IPS-20b (cell line): ENCODE data around the gene SNX3.

Experiments
- H3K27ac ChIP-seq: one replicate; pipeline ENCODE4 v1.5.1; 2013; ENCODE audit warnings: low read length
- H3K27me3 ChIP-seq: 2 replicates; pipeline ENCODE4 v1.6.1; 2013; ENCODE audit warnings: mild to moderate bottlenecking, low read length, inconsistent platforms; ENCODE audit not compliant: insufficient read depth
- H3K36me3 ChIP-seq: 2 replicates; pipeline ENCODE4 v1.6.1; 2013; ENCODE audit warnings: low read depth, mild to moderate bottlenecking, inconsistent platforms, low read length, moderate library complexity; ENCODE audit not compliant: insufficient read depth
- H3K4me1 ChIP-seq: 2 replicates; pipeline ENCODE4 v1.6.1; 2013; ENCODE audit warnings: mild to moderate bottlenecking, control low read depth, inconsistent platforms, low read length, moderate library complexity; ENCODE audit not compliant: insufficient read depth
- H3K4me3 ChIP-seq: 2 replicates; pipeline ENCODE4 v1.5.1; 2013; ENCODE audit warnings: mild to moderate bottlenecking, low read length, inconsistent platforms
- H3K9ac ChIP-seq: 2 replicates; pipeline ENCODE4 v1.6.1; 2013; ENCODE audit warnings: low read depth, mild to moderate bottlenecking, inconsistent platforms, low read length, moderate library complexity
- H3K9me3 ChIP-seq: 2 replicates; pipeline ENCODE4 v1.6.1; 2013; ENCODE audit warnings: mild to moderate bottlenecking, low read depth, low read length, inconsistent platforms; ENCODE audit not compliant: insufficient read depth

SNX3 gene

GRCh38 chr6:108168501-108169463 lies 92.1 kb downstream of the SNX3 start:
- peaks cover 100% of the 10 kb centered on the region for H3K27me3 ChIP-seq
- H3K9ac ChIP-seq = no peak overlapping the region
- H3K4me3 ChIP-seq = peak overlapping the region; percentile 38; the same call in 1 of the 2 replicates
- peaks cover 16% of the 10 kb centered on the region; the same call in 1 of the 2 replicates for H3K4me1 ChIP-seq
- no peak overlapping the region for H3K27ac ChIP-seq
- H3K36me3 ChIP-seq = no peaks in the 10 kb centered on the region
- H3K9me3 ChIP-seq = peaks cover 4% of the 10 kb centered on the region; the same call in 1 of the 2 replicates

- no peak overlapping the region for H3K9ac ChIP-seq
- H3K4me1 ChIP-seq = peaks cover 16% of the 10 kb centered on the region; the same call in 1 of the 2 replicates
- H3K27me3 ChIP-seq = peaks cover 100% of the 10 kb centered on the region
- peaks cover 6% of the 10 kb centered on the region; the same call in 1 of the 2 replicates for H3K9me3 ChIP-seq
- no peaks in the 10 kb centered on the region for H3K36me3 ChIP-seq
- peak overlapping the region; percentile 46; the same call in 1 of the 2 replicates for H3K4me3 ChIP-seq
- no peak overlapping the region for H3K27ac ChIP-seq
Observed at GRCh38 chr6:108168090-108168463, 92.8 kb downstream of the SNX3 start.

- no peak overlapping the region for H3K27ac ChIP-seq
- no peak overlapping the region for H3K9ac ChIP-seq
- peaks cover 16% of the 10 kb centered on the region; the same call in 1 of the 2 replicates for H3K4me1 ChIP-seq
- peaks cover 100% of the 10 kb centered on the region for H3K27me3 ChIP-seq
- no peaks in the 10 kb centered on the region for H3K36me3 ChIP-seq
- peak overlapping the region; percentile 46; the same call in 1 of the 2 replicates for H3K4me3 ChIP-seq
- H3K9me3 ChIP-seq = peaks cover 6% of the 10 kb centered on the region; the same call in 1 of the 2 replicates
Observed at GRCh38 chr6:108167449-108168089, 93.3 kb downstream of the SNX3 start.

GRCh38 chr6:108166664-108167448 lies 94.0 kb downstream of the SNX3 start:
- H3K27me3 ChIP-seq = peaks cover 100% of the 10 kb centered on the region

GRCh38 chr6:108165714-108166663 lies 94.9 kb downstream of the SNX3 start, which contains the start of gene NR2E1:
Gene NR2E1 (plus strand): TSS chr6:108166022. CDS start chr6:108166766, 744 bp downstream.
- Histone ChIP-seq H3K4me1 (peaks cover 12% of the 10 kb centered on the region; the same call in 1 of the 2 replicates), H3K9ac (no peak within 1 kb of the TSS), H3K9me3 (peaks cover 6% of the 10 kb centered on the region; the same call in 1 of the 2 replicates), H3K27me3 (peaks cover 100% of the 10 kb centered on the region), H3K36me3 (no peaks in the 10 kb centered on the region), H3K4me3 (peak within 1 kb of the TSS; percentile 57; the same call in 1 of the 2 replicates), H3K27ac (no peak within 1 kb of the TSS)

More at GRCh38 chr6:108166664-108167448, 94.0 kb downstream of the SNX3 start:
- Histone ChIP-seq H3K36me3 (no peaks in the 10 kb centered on the region), H3K9me3 (peaks cover 6% of the 10 kb centered on the region; the same call in 1 of the 2 replicates), H3K4me1 (peaks cover 16% of the 10 kb centered on the region; the same call in 1 of the 2 replicates), H3K4me3 (peak overlapping the region; percentile 46; the same call in 1 of the 2 replicates), H3K27ac (no peak overlapping the region), H3K9ac (no peak overlapping the region)

GRCh38 chr6:108164815-108165706 lies 95.8 kb downstream of the SNX3 start:
- Histone ChIP-seq H3K4me1 (peaks cover 12% of the 10 kb centered on the region; the same call in 1 of the 2 replicates), H3K36me3 (no peaks in the 10 kb centered on the region), H3K9ac (no peak overlapping the region), H3K4me3 (peak overlapping the region; percentile 57; the same call in 1 of the 2 replicates), H3K27ac (no peak overlapping the region), H3K9me3 (peaks cover 6% of the 10 kb centered on the region; the same call in 1 of the 2 replicates), H3K27me3 (peaks cover 100% of the 10 kb centered on the region)

GRCh38 chr6:108164543-108164814 lies 96.4 kb downstream of the SNX3 start:
- H3K27ac ChIP-seq = no peak overlapping the region
- H3K4me1 ChIP-seq = peaks cover 12% of the 10 kb centered on the region; the same call in 1 of the 2 replicates
- peak overlapping the region; percentile 57; the same call in 1 of the 2 replicates for H3K4me3 ChIP-seq
- peaks cover 6% of the 10 kb centered on the region; the same call in 1 of the 2 replicates for H3K9me3 ChIP-seq
- H3K36me3 ChIP-seq = no peaks in the 10 kb centered on the region
- peaks cover 100% of the 10 kb centered on the region for H3K27me3 ChIP-seq
- no peak overlapping the region for H3K9ac ChIP-seq

GRCh38 chr6:108163644-108164542 lies 96.9 kb downstream of the SNX3 start:
- Histone ChIP-seq H3K4me3 (peak overlapping the region; percentile 57; the same call in 1 of the 2 replicates), H3K9me3 (peaks cover 6% of the 10 kb centered on the region; the same call in 1 of the 2 replicates), H3K4me1 (peaks cover 9% of the 10 kb centered on the region; the same call in 1 of the 2 replicates), H3K36me3 (no peaks in the 10 kb centered on the region), H3K9ac (no peak overlapping the region), H3K27ac (no peak overlapping the region), H3K27me3 (peaks cover 100% of the 10 kb centered on the region)

- Histone ChIP-seq H3K27me3 (peaks cover 100% of the 10 kb centered on the region), H3K4me3 (no peak overlapping the region)
Observed at GRCh38 chr6:108163267-108163643, 97.6 kb downstream of the SNX3 start.

More at GRCh38 chr6:108163267-108163643, 97.6 kb downstream of the SNX3 start:
- H3K9ac ChIP-seq = no peak overlapping the region
- H3K27ac ChIP-seq = no peak overlapping the region
- H3K9me3 ChIP-seq = peaks cover 6% of the 10 kb centered on the region; the same call in 1 of the 2 replicates
- no peaks in the 10 kb centered on the region for H3K36me3 ChIP-seq
- peaks cover 9% of the 10 kb centered on the region; the same call in 1 of the 2 replicates for H3K4me1 ChIP-seq
